Left renal pelvis (tissue), 4 donors: ENCODE results near the gene PHF2. TPM values are rescaled to one million over a fixed set of nuclear protein-coding genes. Genes with fewer than 3 reads are reported as not detected.

Source experiments
- DNase-seq, 4 donors: peaks; one replicate each; pipeline ENCODE4 v3.0.0-alpha.2; 2013; ENCODE audit warnings: low read depth in 4 of 4, low spot score in 3 of 4
- polyA plus RNA-seq, 4 donors: library from polyadenylated mRNA; unstranded; fragments of 120-200 nt; gene quantifications; one replicate each; pipeline ENCODE4 v1.2.1, GENCODE V29; 2013; ENCODE audit not compliant: insufficient read length in 4 of 4

Gene PHF2
- polyA plus RNA-seq, 4 donors: 36.8 to 44.5 (median 42.8) TPM

DNA sequence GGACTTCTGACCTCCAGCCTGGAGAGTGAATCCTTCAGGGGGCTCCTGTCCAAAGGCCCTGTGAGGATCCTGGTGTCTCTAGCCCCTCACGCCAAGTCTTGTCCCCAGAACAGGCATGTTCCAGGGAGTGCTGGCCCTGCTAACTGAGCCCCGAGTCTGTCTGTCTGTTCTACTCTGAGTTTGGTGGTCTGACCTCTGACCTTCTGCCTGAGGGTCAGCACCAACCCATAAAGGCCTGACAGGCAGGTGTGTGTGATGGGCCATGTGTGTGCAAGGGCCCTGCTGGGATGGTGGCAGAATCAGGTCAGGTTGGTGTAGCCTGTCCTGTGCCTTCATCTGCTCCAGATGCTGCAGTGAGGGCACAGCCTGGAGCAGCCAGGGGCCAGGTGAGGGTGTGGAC, 46.3 kb downstream of the PHF2 start:
- DNase-seq: no peak

DNA sequence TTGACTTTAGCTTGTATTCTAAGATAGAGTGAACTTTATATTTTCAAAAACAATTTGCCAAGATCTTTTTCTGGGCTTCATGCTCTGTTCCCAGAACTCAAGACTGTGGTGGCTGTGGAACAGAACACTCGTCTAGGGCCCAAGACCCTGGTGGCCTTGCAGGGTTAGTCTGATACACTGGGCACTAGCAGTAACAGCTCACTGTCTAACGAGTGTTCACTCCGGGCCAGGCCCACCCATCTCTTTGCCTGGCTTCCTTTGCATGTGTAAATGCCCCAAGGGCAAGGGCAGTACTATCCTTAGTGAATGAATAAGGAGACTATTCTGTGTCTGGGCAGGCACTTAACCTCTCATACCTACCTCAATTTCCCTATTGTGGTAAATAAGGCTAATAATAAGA, 47.4 kb downstream of the PHF2 start:
- DNase-seq: no peak

DNA sequence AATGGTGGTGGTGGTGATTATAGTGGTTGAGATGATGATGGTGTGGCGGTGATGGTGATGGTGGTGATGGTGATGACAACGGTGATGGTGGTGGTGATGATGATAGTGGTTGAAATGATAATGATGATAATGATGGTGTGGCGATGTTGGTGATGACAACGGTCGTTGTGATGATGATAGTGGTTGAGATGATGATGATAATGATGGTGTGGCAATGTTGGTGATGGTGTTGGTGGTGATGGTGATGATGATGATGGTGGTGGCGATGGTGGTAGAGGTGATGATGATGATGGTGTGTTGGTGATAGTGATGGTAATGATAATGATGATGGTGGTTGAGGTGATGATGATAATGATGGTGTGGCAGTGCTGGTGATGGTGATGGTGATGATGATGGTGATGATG, 48.0 kb downstream of the PHF2 start:
- no peak for DNase-seq

DNA sequence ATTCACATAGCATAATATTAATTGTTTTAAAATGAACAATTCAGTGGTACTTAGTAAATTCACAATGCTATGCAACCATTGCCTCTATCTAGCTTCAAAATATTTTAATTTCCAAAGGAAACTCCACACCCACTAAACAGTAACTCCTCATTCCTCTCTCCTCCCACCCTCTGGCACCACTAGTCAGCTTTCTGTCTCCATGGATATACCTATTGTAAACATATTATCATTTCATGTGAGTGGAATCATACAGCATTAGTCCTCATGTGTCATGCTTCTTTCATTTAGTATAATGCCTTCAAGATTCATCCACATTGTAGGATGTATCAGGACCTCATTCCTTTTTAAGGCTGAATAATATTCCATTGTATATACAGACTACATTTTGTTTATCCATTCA, 48.6 kb downstream of the PHF2 start:
- no peak for DNase-seq

DNA sequence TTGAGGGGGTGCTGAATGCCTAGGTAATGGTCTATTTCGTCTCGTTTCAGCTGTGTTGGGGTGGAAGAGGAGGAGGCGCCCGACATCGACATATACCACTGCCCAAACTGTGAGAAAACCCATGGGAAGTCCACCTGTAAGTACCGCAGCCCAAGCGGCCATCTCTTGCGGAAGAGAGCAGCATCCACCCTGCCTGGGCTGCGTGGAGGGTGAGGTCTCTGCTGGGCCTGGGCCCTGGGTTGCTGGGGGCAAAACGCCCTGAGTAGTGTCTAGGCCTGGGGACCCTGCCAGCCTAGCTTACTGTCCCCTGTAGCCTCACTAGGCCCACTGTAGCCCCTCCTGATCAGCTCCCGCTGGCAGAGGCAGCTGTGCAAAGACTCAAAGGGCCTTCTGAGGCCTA, 53.5 kb downstream of the PHF2 start:
- DNase-seq: no peak

DNA sequence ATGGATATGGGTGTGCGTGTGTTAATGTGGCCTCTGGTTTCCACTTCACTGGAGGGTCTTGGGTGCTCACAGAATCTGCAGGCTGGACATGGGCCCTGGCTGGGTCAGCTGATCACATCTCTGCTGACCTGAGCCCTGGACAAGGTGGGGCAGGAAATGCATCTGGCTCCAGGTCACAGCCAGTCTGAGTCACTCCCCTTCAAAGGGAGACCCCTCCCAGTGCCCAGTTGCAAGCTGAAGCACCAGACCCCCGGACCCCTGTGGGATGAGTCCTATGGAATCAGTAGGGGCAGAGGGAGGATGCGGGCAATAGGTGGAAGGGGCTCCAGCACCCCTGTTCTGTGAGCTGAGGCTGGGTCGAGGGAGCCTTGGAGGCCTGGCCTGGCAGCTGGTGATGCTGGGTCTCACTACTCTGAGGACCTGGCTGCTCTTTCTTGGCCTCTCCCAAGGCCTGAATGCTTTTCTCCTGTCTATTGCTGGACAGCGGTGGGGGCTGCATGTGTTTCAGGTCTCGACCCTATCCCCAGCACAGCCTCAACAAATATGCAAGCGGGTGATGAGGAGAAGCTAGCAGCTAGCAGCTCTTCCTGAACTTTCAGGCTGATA, 54.5 kb downstream of the PHF2 start:
- DNase-seq: no peak

DNA sequence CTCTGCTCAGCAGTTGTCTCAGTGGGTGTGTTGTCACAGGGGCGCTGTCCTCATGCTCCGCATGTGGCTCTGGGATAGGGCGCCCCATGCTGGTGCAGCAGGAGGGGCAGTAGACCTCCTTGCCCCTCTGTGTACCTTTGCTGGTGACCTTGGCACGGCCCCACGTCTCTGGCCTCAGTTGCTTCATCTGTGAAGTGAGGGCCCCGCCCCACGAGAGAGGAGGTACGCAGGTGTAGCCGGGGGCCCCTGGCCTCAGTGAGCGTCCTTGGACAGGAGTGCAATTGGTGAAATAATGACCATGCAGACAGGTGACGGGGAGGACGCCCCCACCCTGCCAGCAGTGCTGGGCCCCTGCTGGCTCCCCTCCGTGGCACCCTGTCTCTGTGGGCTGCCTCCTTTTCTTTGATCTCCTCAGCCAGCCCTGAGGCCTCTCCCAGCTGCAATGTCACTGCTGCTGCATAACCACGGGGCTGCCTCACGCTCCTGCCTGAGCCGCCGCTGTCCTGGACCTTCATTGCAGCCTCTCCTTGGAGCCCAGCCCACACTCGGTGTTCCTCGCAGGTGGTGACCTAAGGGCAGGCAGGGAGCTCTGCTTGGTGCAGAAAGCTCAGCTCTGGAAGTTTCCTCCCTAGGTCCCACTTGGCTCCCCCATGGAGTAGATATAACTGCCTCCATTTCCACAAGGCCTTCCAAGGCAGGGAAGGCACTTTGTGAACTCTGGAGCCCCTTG, 57.3 kb downstream of the PHF2 start:
- DNase-seq: no peak

DNA sequence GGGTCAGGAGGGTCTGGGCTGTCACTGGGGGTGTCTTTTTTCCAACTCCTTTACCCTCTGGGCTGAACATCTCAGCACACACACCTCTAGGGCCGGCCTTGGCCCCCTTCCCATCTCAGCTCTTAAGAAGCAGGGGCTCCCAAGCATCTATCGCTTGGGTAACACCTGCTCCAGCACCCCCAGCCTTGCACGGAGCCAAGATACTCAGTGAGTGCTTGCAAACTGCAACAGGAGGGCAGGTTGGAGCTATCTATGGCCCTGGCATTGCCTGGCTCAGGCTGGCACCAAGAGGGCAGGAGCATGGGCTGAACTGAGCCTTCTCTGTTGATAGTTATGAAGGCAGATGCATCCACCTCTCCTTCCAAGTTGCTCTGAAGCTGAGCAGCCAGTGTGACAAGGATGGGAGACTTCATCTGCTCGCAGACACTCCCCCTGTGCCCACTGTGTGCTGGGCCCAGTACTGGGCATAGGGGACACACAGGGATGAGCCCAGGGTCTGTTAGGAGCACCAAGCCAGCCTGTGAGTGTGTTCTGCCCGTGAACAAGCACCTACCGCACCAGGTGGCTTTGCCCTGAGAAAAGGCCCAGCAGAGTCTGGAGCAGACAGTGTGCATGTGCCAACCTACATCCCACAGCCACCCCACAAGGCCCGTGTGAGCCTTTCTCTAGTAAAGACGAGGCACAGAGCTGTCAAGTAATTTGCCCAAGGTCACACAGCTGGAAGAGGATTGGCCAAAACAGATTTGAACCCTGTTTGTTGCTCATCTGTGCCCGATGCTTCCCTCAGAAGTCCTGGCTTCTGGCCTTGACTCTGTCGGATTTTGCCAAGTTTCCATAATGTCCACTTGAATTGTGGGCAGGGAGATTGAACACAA, 58.2 kb downstream of the PHF2 start:
- no peak for DNase-seq

DNA sequence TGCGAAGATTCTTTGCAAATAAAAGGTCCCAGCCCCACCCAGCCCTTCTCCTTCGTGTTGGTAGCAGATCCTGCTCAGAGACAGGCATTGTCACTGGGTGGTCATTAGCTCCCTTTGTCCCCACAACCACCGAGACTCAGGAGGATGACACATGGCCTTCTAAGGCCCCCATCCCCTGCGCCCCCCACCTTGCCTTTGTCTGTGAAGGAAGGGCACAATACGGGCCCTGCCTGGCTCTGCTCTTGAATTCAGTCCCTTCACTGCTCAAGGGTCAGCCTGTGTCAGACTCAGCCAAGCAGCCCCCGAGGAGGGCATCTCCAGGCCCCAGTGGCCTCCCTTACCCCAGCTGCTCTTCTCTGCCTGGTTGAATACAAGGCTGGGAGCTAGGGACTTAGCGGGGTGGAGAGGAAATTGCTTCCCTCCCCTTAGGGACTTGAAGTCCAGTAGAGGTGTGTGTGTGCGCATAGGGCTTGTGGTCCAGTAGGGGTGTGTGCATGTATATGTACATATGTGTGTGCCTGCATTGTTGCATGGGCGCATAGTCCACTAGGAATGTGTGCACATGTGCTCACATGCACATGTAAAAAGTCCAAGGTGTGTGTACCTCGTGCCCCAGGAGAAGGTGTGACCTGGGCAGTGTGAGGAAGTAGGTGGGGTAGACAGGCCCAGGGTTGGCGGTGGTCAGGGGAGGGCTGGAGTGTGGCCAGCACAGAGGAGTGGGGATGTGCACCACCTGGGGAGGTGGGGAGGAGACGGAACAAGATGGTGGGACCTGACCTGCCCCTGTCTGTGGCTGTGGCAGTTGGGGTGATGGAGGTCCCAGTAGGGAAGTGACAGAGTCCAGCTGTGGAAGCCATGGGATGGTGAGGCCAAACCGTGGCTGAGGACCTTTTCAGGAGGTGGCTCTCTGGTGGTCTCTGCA, 59.1 kb downstream of the PHF2 start:
- no peak for DNase-seq

DNA sequence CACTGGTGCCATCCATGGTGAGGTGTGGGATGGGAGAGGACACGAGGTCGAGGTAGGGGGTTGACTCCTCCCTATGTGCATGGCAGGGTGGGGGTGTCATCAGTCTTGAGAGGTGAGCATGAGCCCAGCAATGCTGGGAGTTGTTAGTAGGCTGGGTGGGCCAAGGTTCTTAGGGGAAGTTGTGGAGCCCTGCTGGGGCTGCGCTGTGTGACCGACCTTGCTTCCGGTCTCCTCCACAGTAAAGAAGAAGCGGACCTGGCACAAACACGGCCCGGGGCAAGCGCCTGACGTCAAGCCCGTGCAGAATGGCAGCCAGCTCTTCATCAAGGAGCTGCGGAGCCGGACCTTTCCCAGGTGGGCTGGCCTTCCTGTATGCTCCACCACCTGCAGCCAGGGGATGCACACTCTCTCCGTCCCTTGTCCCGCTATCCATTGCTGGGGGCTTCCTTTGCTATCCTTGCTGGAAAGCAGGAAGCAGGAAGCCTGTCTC, 59.8 kb downstream of the PHF2 start:
- no peak for DNase-seq

DNA sequence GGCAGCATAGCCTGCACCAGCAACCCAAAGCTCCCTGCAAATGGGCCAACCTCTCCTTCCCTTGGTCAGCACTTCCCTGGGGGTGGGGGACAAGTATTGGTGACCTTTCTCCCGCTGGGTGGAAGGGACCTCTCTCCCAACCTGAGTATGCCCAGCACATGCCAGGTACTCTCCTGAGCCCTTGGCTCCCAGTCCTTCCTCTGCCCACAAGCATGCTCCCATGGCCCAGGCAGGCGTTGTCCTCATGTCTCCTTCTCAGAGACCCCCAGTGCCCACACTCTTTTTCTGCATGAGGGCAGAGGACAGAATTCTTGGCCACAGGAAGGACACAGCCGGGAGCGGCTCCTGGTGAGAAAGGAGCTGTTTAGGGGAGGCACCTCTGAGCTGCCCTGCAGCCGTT, 60.3 kb downstream of the PHF2 start:
- DNase-seq: no peak

DNA sequence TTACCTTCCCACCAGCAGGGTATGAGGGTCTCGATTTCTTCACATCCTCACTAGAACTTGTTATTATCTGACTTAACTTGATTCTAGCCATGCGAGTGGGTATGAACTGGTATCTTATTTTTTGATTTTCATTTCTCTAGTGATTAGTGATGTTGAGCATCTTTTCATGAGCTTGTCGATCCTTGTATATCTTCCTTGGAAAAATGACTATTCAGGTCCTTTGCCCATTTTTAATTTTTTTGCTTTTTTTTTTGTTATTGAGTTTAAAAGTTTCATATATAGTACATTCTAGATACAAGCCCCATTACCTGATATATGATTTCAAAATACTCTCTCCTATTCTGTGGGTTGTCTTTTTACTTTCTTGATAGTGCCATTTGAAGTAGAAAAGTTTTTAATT, 61.5 kb downstream of the PHF2 start:
- DNase-seq: no peak

DNA sequence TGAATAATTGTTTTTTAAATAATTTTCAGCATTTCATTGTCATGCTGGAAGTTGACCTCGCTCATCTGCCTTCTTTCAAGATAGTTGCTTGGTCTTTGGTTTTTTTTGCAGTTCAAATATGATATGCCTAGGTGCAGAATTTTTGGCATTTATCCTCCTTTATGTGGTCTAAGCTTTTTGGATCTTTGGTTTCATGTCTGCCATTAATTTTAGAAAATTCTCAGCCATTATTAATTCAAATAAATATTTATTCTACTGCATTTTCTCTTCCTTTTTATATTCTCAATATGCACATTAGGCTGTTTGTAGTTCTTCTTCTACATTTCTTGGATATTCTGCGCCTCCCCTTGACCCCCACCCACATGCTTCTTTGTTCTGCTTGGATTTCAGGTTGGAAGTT, 63.6 kb downstream of the PHF2 start:
- no peak for DNase-seq

DNA sequence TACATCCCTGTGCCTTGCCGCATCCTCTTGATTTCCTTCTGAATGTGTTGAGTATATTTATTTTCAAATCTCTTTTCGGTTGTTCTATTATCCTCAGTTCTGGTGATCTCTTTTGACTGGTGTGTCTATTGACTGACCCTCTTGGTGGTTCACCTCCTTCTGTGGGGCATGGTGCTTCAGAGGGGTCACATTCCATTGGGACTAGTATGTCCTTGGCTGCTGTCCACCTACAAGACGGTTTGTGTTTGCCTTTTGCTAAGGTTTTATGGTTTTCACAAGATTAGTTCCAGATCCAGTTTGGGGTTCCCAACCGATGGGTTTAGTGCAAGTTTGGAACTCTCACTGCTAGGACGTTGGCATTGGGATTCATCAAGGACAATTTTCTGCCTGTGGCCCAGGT, 66.6 kb downstream of the PHF2 start:
- no peak for DNase-seq

DNA sequence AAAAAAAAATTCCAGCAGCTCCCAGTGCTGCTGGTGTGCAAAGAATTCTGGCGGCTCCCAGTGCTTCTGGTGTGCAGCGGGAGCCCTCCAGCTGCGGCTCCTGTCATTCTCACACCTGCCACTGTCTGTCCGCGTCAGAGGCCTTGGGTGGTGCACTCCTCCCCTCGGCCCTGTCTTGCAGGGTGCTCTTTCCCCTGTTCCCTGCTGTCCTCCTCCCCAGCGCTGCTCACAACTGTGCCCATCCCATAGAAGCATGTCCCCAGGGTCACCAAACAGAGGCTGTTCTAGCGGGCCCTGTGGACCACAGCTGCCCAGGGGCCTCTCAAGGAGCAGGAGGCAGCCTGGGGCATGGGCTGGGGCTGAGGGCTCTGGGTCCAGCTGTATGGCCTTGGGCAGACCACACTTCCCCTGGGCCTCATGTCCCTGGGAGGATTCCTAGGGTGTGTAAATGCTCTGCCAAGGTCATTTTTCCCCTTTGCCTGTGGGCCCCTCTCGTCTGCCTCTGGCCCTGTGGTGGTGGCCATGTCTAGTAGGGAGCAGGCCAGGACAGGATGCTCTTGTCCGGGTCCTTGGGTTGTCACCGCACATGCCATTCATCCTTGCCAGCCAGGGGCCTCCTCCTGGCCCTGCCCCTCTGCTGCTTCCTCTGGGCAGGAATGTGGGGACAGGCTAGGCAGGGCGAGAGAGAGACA, 68.2 kb downstream of the PHF2 start:
- no peak for DNase-seq

DNA sequence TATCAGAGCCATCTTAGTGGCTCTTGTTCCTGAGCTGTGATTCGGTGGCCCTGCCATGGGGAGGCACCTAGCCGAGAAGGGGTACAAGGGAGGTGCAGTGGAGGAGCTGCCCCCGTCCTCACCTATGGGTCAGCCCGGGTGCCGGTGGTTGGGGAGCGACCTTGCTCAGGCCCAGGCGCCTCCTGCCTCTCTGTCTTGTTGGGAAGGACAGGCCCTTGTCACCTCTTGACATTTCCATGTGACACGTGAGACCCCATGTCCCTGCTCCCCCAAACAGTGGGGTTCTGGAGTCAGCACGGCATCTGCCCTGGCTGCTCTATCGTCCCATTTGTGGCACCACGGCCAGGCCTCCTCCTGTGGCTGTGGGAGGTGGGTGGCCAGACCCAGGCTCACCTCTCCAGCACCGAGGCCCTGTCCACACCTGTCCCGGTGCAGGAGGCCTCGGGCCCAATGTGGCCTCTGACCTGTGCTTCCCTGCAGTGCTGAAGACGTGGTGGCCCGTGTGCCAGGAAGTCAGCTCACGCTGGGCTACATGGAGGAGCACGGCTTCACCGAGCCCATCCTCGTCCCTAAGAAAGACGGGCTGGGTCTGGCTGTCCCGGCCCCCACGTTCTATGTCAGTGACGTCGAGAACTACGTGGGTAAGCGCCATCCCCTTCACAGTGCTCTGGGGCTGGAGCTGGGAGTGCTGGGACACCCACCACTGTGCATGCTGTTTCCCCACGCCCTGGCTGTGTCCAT, 68.9 kb downstream of the PHF2 start:
- DNase-seq: no peak

DNA sequence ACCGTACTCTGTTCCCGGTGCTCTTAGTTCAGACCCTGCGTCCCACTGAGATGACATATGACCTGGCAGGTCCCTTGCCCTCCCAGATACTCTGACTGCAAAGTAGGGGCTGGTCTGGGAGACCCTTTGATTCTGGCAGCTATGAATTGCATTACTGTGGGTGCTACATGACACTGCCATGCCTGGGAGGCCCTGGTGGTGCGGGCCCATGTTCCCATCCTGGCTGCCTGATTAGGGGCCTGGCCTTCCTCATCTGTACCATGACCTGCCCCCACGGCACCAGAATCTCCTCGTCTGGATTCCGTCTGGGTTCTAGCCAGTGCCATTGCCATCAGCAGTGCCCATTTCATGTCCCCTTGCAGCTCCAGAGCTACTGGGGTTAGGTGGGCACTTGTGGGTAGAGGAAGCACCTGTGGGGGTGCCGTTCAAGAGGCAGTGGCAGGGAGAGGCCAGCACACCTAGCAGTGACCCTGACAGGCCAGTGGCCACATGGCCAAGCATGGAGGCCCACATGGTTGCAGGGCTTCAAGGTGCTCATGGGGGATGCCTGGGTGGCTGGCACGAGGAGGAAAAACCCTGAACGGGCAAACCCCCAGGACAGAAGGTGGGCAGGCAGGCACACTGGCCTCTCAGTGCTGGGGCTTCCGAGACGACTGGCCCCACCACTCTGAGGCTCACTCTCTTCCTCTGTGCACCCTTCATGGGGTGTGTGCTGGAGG, 69.7 kb downstream of the PHF2 start:
- DNase-seq: no peak

DNA sequence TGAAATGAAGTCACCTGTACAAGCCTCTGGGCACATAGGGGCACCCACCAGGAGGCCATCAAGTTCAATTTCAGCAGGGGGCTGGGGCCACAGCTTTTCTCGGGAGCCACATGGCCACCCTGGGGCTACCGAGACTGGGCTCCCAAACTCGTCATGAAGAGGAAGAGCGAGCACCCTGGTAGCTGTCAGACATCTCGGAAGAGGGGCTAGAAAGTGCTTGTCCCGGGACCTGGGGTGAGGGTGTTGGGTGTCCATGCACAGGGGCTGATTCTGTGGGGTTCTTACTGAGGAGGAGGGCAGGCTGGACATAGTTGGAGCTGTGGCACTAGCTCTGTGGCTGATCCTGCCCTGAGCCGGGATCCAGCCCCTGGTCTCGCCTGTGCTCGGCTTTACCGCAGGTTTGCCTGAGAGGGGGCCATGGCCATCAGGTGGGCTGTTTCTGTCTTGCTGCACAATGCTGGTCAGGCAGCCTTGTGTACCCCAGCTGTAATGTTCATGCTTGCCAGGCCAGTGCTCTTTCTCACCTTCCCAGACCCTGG, 70.3 kb downstream of the PHF2 start:
- DNase-seq: no peak
